Testis (tissue), 3 donors: Measurements from ENCODE around the gene SLMAP. TPM values are rescaled to one million over a fixed set of nuclear protein-coding genes. Genes with fewer than 3 reads are reported as not detected.

Experiments
- DNase-seq: peaks from one replicate; pipeline ENCODE4 v3.0.0-alpha.2; 2019
- H3K27ac ChIP-seq, 2 donors: fragments of 200-600 bp; sonication (generic); one replicate each; pipeline ENCODE4 v1.5.1; 2019
- H3K27me3 ChIP-seq: fragments of 200-600 bp; sonication (generic); one replicate; pipeline ENCODE4 v1.5.1; 2019
- H3K36me3 ChIP-seq: fragments of 200-600 bp; sonication (generic); one replicate; pipeline ENCODE4 v1.5.1; 2017; ENCODE audit warnings: low read depth; ENCODE audit errors: missing control alignments
- H3K4me1 ChIP-seq: fragments of 200-600 bp; sonication (generic); one replicate; pipeline ENCODE4 v1.5.1; 2019
- H3K4me3 ChIP-seq, 2 donors: fragments of 200-600 bp; sonication (generic); one replicate each; pipeline ENCODE4 v1.5.1; 2017 to 2019
- H3K9me3 ChIP-seq: fragments of 200-600 bp; sonication (generic); one replicate; pipeline ENCODE4 v1.5.1; 2017
- CTCF ChIP-seq, 3 experiments: fragments of 450-650 bp in 2 of 3; fragments of 200-600 bp in 1 of 3; sonication (generic) in 1 of 3; IDR thresholded peaks; one replicate each; pipeline ENCODE4 v1.5.1; 2016 to 2019; ENCODE audit warnings: antibody characterized with exemption in 3 of 3, mild to moderate bottlenecking in 2 of 3, moderate library complexity in 1 of 3
- POLR2A ChIP-seq: fragments of 450-650 bp; IDR thresholded peaks from one replicate; pipeline ENCODE4 v1.6.1; 2017; ENCODE audit warnings: antibody characterized with exemption, mild to moderate bottlenecking, moderate library complexity
- WGBS, 2 donors: methylation state at CpG; one replicate each; pipeline ENCODE4 v1.1.5; 2018; 5-methylcytosine and 5-hydroxymethylcytosine counted together
- intact Hi-C: fragments of 100-400 bp; cut with DNase I; formaldehyde crosslinking; loops from one replicate; pipeline ENCODE4 v1.15.1; 2023; ENCODE audit warnings: low total_unique reads
- polyA plus RNA-seq: library from polyadenylated mRNA; stranded (reverse); fragments of 350-450 nt; fragmentation: Illumina TruSeq; extraction: RNeasy Lipid Tissue Mini Kit (QIAGEN cat#74804); gene quantifications from one replicate; pipeline ENCODE4 v1.2.3, GENCODE V29; 2014; ENCODE audit warnings: low read depth, low replicate concordance; ENCODE audit not compliant: insufficient read depth
- total RNA-seq, 2 donors: library from RNA; depleted of rRNA; stranded (reverse); fragments of >200 nt; gene quantifications; one replicate each; pipeline ENCODE4 v1.2.3, GENCODE V29; 2016

SLMAP gene
- total and polyA plus RNA-seq, 3 donors from 2014 or later: 58.8 to 126 (median 120) TPM

- H3K27me3 ChIP-seq: no peaks in the 10 kb centered on the region
- H3K4me3 ChIP-seq: no peak overlapping the region
- H3K27ac ChIP-seq: peak overlapping the region in 1 of 2 donors; percentile 62
- TF ChIP-seq POLR2A: no peak
- no peak for TF ChIP-seq CTCF (IDR thresholded peaks at IDR 0.05)
- 71 to 74% methylated on average over 8 of the region's 8 CpGs for WGBS, 2 donors
- DNase-seq: no peak
- no peaks in the 10 kb centered on the region for H3K9me3 ChIP-seq
- intact Hi-C loops: no loop called here
- no peaks in the 10 kb centered on the region for H3K36me3 ChIP-seq
- peaks cover 26% of the 10 kb centered on the region for H3K4me1 ChIP-seq
These were observed 187.7 kb downstream of the SLMAP start for GRCh38 chr3:57943525-57944495.

GRCh38 chr3:57946970-57947381 lies 190.9 kb downstream of the SLMAP start:
- intact Hi-C loops: no loop called here
- Histone ChIP-seq H3K4me3 (no peak overlapping the region), H3K4me1 (peaks cover 54% of the 10 kb centered on the region), H3K36me3 (no peaks in the 10 kb centered on the region), H3K27ac (no peak overlapping the region), H3K9me3 (no peaks in the 10 kb centered on the region), H3K27me3 (no peaks in the 10 kb centered on the region)
- TF ChIP-seq POLR2A (no peak), CTCF (IDR thresholded peaks at IDR 0.05) (no peak)
- DNase-seq: no peak
- WGBS, 2 donors: 83 to 89% methylated on average over 5 of the region's 5 CpGs

GRCh38 chr3:57948080-57948671 lies 192.1 kb downstream of the SLMAP start:
- intact Hi-C loops: no loop called here
- WGBS, 2 donors: 71 to 78% methylated on average over 12 of the region's 12 CpGs

GRCh38 chr3:57948781-57949242 lies 192.7 kb downstream of the SLMAP start:
- 78 to 86% methylated on average over 9 of the region's 9 CpGs for WGBS, 2 donors
- Histone ChIP-seq H3K4me3 (no peak overlapping the region), H3K36me3 (no peaks in the 10 kb centered on the region), H3K27me3 (no peaks in the 10 kb centered on the region), H3K27ac (peak overlapping the region; percentile 51 to 86), H3K4me1 (peaks cover 54% of the 10 kb centered on the region), H3K9me3 (no peaks in the 10 kb centered on the region)
- peak; percentile 82 for DNase-seq
- no peak for TF ChIP-seq CTCF (IDR thresholded peaks at IDR 0.05)
- TF ChIP-seq POLR2A: no peak
- intact Hi-C loops: no loop called here

More at GRCh38 chr3:57948080-57948671, 192.1 kb downstream of the SLMAP start:
- TF ChIP-seq CTCF (IDR thresholded peaks at IDR 0.05) (no peak), POLR2A (no peak)
- DNase-seq: no peak
- H3K4me1 ChIP-seq: peaks cover 60% of the 10 kb centered on the region
- no peaks in the 10 kb centered on the region for H3K36me3 ChIP-seq
- H3K4me3 ChIP-seq: no peak overlapping the region
- H3K27ac ChIP-seq: peak overlapping the region; percentile 51 to 63
- no peaks in the 10 kb centered on the region for H3K9me3 ChIP-seq
- H3K27me3 ChIP-seq: no peaks in the 10 kb centered on the region
